K562 (cell line): Measurements from ENCODE around the gene ZDHHC19. TPM values are rescaled to one million over a fixed set of nuclear protein-coding genes. Genes with fewer than 3 reads are reported as not detected.
A peak's percentile ranks its signal among the peaks of the same experiment; 100 is the strongest.

Experiments used
- CBFA2T2 ChIP-seq: fragments of 450-650 bp; conservative IDR thresholded peaks from 2 replicates; pipeline ENCODE4 v1.6.1; 2017; ENCODE audit warnings: mild to moderate bottlenecking
- E2F6 ChIP-seq, 2 experiments: IDR thresholded peaks; 2 replicates each; pipeline ENCODE4 v1.6.1; 2011; ENCODE audit warnings: borderline replicate concordance in 1 of 2, control low read depth in 1 of 2, low read depth in 1 of 2, low read length in 1 of 2, mild to moderate bottlenecking in 1 of 2, mixed read lengths in 1 of 2, moderate library complexity in 1 of 2; ENCODE audit not compliant: insufficient read depth in 1 of 2, insufficient read length in 1 of 2, poor library complexity in 1 of 2, severe bottlenecking in 1 of 2; ENCODE audit errors: extremely low read depth in 1 of 2
- E4F1 ChIP-seq: fragments of 250-450 bp; sonication (Bioruptor Pico); IDR thresholded peaks from 2 replicates; pipeline ENCODE4 v1.5.0; 2021; ENCODE audit warnings: mild to moderate bottlenecking, borderline replicate concordance
- EGR1 ChIP-seq: fragments of 450-650 bp; conservative IDR thresholded peaks from 2 replicates; pipeline ENCODE4 v1.6.1; 2017; ENCODE audit warnings: mild to moderate bottlenecking
- EHMT2 ChIP-seq: fragments of 450-650 bp; IDR thresholded peaks from 2 replicates; pipeline ENCODE4 v1.6.1; 2018; ENCODE audit warnings: antibody characterized with exemption
- LARP7 ChIP-seq: fragments of 450-650 bp; IDR thresholded peaks from 2 replicates; pipeline ENCODE4 v1.6.1; 2016
- LCOR ChIP-seq: sonication (generic); formaldehyde crosslinking; IDR thresholded peaks from 2 replicates; pipeline ENCODE4 v1.8.0; 2022; ENCODE audit warnings: mild to moderate bottlenecking, missing genetic modification reagents
- MTA3 ChIP-seq: fragments of 450-650 bp; formaldehyde crosslinking; IDR thresholded peaks from 2 replicates; pipeline ENCODE4 v1.6.1; 2017; ENCODE audit warnings: mild to moderate bottlenecking, borderline replicate concordance
- MYBL2 ChIP-seq, 2 experiments: fragments of 450-650 bp in 1 of 2; sonication (generic) in 1 of 2; formaldehyde crosslinking in 1 of 2; IDR thresholded peaks; 2 replicates each; pipeline versions ENCODE4 v1.6.1 to v1.8.1; 2017 to 2022; ENCODE audit warnings: borderline replicate concordance in 1 of 2, inconsistent platforms in 1 of 2, low read depth in 1 of 2, mild to moderate bottlenecking in 1 of 2, missing genetic modification reagents in 1 of 2, moderate library complexity in 1 of 2
- POLR2AphosphoS2 ChIP-seq: IDR thresholded peaks from 2 replicates; pipeline ENCODE4 v1.6.1; 2012; ENCODE audit warnings: low read length, improper control_type of control experiment
- PTTG1 ChIP-seq: fragments of 450-650 bp; IDR thresholded peaks from 2 replicates; pipeline ENCODE4 v1.6.1; 2016; ENCODE audit warnings: low read depth, mild to moderate bottlenecking, missing genetic modification characterization, missing compliant biosample characterization
- RBBP5 ChIP-seq: fragments of 200-600 bp; sonication (generic); IDR thresholded peaks from 2 replicates; pipeline ENCODE4 v1.6.1; 2012; ENCODE audit warnings: borderline replicate concordance, mild to moderate bottlenecking, low read length, control low read depth, inconsistent platforms; ENCODE audit not compliant: insufficient read depth, poor library complexity, severe bottlenecking
- SP1 ChIP-seq: sonication (generic); formaldehyde crosslinking; IDR thresholded peaks from 2 replicates; pipeline ENCODE4 v1.8.1; 2022; ENCODE audit warnings: mild to moderate bottlenecking, missing genetic modification reagents
- ZFP1 ChIP-seq: fragments of 450-650 bp; formaldehyde crosslinking; IDR thresholded peaks from 2 replicates; pipeline ENCODE4 v1.4.0; 2020; ENCODE audit warnings: mild to moderate bottlenecking, mixed read lengths
- ZNF143 ChIP-seq: sonication (generic); formaldehyde crosslinking; IDR thresholded peaks from 2 replicates; pipeline ENCODE4 v1.9.0; 2022; ENCODE audit warnings: mild to moderate bottlenecking, missing genetic modification reagents
- ZNF165 ChIP-seq: fragments of 250-450 bp; sonication (Bioruptor Pico); IDR thresholded peaks from 2 replicates; pipeline ENCODE4 v1.4.0; 2020; ENCODE audit warnings: borderline replicate concordance
- ZNF316 ChIP-seq: fragments of 450-650 bp; IDR thresholded peaks from 2 replicates; pipeline ENCODE4 v1.6.1; 2016
- ZSCAN29 ChIP-seq: fragments of 450-650 bp; IDR thresholded peaks from 2 replicates; pipeline ENCODE4 v1.6.1; 2017
- polyA plus RNA-seq, 8 experiments: library from polyadenylated mRNA; depleted of rRNA in 4 of 8; stranded (reverse) in 5 of 8; unstranded in 3 of 8; fragments of >200 nt; fragmentation: Nextera tagmentation in 2 of 8; fragmentation: Illumina TruSeq in 1 of 8; extraction: Ambion mirVana in 2 of 8; extraction: Trizol in 1 of 8; gene quantifications; 2 replicates each; pipeline versions ENCODE4 v1.2.1 to v1.2.3, GENCODE V29; 2011 to 2014; ENCODE audit warnings: inconsistent platforms in 1 of 8, missing spikeins in 1 of 8
- total RNA-seq, 7 experiments: library from RNA; depleted of rRNA in 6 of 7; stranded (reverse); fragments of >200 nt in 6 of 7; fragmentation: Illumina TruSeq in 2 of 7; extraction: Trizol in 2 of 7; gene quantifications; 2 replicates each; pipeline versions ENCODE4 v1.2.1 to v1.2.3, GENCODE V29; 2011 to 2021; ENCODE audit warnings: low replicate concordance in 1 of 7
- TF ChIP-seq, protein P1 (sequence below): fragments of 450-650 bp; formaldehyde crosslinking; IDR thresholded peaks from 2 replicates; pipeline ENCODE4 v1.4.0; 2020; ENCODE audit warnings: mild to moderate bottlenecking, moderate library complexity
- TF ChIP-seq, protein P2 (sequence below): fragments of 250-450 bp; sonication (Bioruptor Pico); IDR thresholded peaks from 2 replicates; pipeline ENCODE4 v1.4.0; 2020; ENCODE audit warnings: mild to moderate bottlenecking, moderate library complexity, borderline replicate concordance

Gene ZDHHC19
- total and polyA plus RNA-seq, 9 of the 15 experiments (the other 6 are each of a cell fraction or from before 2014, with no cell fraction given) = 0.40 to 5.5 (median 1.1) TPM

- TF ChIP-seq ZNF143 (CRISPR knock-in tag) (no peak), ZSCAN29 (no peak), SP1 (CRISPR knock-in tag) (0 out of 2 replicates have a peak, but pooled peaks have one; percentile 19), MTA3 (no peak), EGR1 (0 out of 2 replicates have a peak, but pooled peaks have one; percentile 20), MYBL2 (IDR thresholded peaks at IDR 0.05; ENCODE audit: low read depth) (no peak), MYBL2 (CRISPR knock-in tag; IDR thresholded peaks at IDR 0.05; ENCODE audit: borderline replicate concordance) (no peak), PTTG1 (tag) (no peak), ZNF165 (CRISPR knock-in tag) (no peak), ZFP1 (CRISPR knock-in tag) (no peak), CBFA2T2 (no peak), E4F1 (CRISPR knock-in tag) (no peak), RBBP5 (no peak), EHMT2 (0 out of 2 replicates have a peak, but pooled peaks have one; percentile 13), ZNF316 (no peak), LARP7 (no peak), LCOR (CRISPR knock-in tag) (no peak), E2F6 (IDR thresholded peaks at IDR 0.05; ENCODE audit: borderline replicate concordance in 1 of 2, extremely low read depth in 1 of 2, insufficient read depth in 1 of 2, insufficient read length in 1 of 2, low read depth in 1 of 2, low read length in 1 of 2, poor library complexity in 1 of 2, severe bottlenecking in 1 of 2) (peak in 1 of 2 experiments; percentile 27), POLR2AphosphoS2 (no peak)
- TF ChIP-seq, protein P1, sequence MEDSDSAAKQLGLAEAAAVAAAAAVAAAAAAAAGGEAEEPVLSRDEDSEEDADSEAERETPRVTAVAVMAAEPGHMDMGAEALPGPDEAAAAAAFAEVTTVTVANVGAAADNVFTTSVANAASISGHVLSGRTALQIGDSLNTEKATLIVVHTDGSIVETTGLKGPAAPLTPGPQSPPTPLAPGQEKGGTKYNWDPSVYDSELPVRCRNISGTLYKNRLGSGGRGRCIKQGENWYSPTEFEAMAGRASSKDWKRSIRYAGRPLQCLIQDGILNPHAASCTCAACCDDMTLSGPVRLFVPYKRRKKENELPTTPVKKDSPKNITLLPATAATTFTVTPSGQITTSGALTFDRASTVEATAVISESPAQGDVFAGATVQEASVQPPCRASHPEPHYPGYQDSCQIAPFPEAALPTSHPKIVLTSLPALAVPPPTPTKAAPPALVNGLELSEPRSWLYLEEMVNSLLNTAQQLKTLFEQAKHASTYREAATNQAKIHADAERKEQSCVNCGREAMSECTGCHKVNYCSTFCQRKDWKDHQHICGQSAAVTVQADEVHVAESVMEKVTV (CRISPR knock-in tag) = no peak
- TF ChIP-seq, protein P2, sequence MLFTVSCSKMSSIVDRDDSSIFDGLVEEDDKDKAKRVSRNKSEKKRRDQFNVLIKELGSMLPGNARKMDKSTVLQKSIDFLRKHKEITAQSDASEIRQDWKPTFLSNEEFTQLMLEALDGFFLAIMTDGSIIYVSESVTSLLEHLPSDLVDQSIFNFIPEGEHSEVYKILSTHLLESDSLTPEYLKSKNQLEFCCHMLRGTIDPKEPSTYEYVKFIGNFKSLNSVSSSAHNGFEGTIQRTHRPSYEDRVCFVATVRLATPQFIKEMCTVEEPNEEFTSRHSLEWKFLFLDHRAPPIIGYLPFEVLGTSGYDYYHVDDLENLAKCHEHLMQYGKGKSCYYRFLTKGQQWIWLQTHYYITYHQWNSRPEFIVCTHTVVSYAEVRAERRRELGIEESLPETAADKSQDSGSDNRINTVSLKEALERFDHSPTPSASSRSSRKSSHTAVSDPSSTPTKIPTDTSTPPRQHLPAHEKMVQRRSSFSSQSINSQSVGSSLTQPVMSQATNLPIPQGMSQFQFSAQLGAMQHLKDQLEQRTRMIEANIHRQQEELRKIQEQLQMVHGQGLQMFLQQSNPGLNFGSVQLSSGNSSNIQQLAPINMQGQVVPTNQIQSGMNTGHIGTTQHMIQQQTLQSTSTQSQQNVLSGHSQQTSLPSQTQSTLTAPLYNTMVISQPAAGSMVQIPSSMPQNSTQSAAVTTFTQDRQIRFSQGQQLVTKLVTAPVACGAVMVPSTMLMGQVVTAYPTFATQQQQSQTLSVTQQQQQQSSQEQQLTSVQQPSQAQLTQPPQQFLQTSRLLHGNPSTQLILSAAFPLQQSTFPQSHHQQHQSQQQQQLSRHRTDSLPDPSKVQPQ (CRISPR knock-in tag) = no peak
Observed at GRCh38 chr3:196192524-196193051, 18.6 kb downstream of the ZDHHC19 start (continued).
